Gastrocnemius medialis (tissue), 4 donors: ENCODE measurements around the gene MT1E. TPM values are rescaled to one million over a fixed set of nuclear protein-coding genes. Genes with fewer than 3 reads are reported as not detected.
"Not testable (repeated sequence)": the region's sequence is repeated elsewhere in the genome, so short reads cannot be mapped to it uniquely, and the experiment has no call there.

Source experiments
- ATAC-seq, 2 donors: fragments of 150-250 bp; one replicate each; pipeline ENCODE4 v1.9.1; 2016
- DNase-seq, 2 donors: peaks; one replicate each; pipeline ENCODE4 v3.0.0-alpha.2; 2019
- H3K27ac ChIP-seq, 4 donors: fragments of 200-600 bp; sonication (generic); 1 replicate in 1 of 4; 2 replicates in 3 of 4; pipeline ENCODE4 v1.5.1; 2016 to 2018; ENCODE audit warnings: mild to moderate bottlenecking in 2 of 4, moderate library complexity in 1 of 4
- H3K27me3 ChIP-seq, 3 donors: fragments of 200-600 bp; sonication (generic) in 2 of 3; 1 replicate in 1 of 3; 2 replicates in 2 of 3; pipeline versions ENCODE4 v1.5.1 to v1.6.0; 2016 to 2019; ENCODE audit warnings: mild to moderate bottlenecking in 1 of 3, moderate library complexity in 1 of 3
- H3K36me3 ChIP-seq, 2 donors: fragments of 200-600 bp; sonication (generic) in 1 of 2; one replicate each; pipeline ENCODE4 v1.5.1; 2017 to 2018
- H3K4me1 ChIP-seq, 2 donors: fragments of 200-600 bp; sonication (generic) in 1 of 2; one replicate each; pipeline ENCODE4 v1.5.1; 2016 to 2017; ENCODE audit warnings: mild to moderate bottlenecking in 2 of 2
- H3K4me3 ChIP-seq, 4 donors: fragments of 200-600 bp; sonication (generic) in 3 of 4; 1 replicate in 1 of 4; 2 replicates in 3 of 4; pipeline ENCODE4 v1.5.1; 2016 to 2019; ENCODE audit warnings: mild to moderate bottlenecking in 2 of 4
- H3K9me3 ChIP-seq, 3 donors: fragments of 200-600 bp; sonication (generic) in 2 of 3; 1 replicate in 1 of 3; 2 replicates in 2 of 3; pipeline ENCODE4 v1.5.1; 2016 to 2019
- CTCF ChIP-seq, 5 experiments: fragments of 450-650 bp in 3 of 5; fragments of 200-600 bp in 2 of 5; sonication (generic) in 2 of 5; IDR thresholded peaks in 4 of 5; conservative IDR thresholded peaks in 1 of 5; 1 replicate in 4 of 5; 2 replicates in 1 of 5; pipeline ENCODE4 v1.5.1; 2016 to 2019; ENCODE audit warnings: antibody characterized with exemption in 5 of 5, mild to moderate bottlenecking in 3 of 5, moderate library complexity in 3 of 5
- POLR2A ChIP-seq, 2 donors: fragments of 450-650 bp; IDR thresholded peaks; one replicate each; pipeline ENCODE4 v1.6.1; 2017; ENCODE audit warnings: antibody characterized with exemption in 2 of 2, mild to moderate bottlenecking in 2 of 2, moderate library complexity in 2 of 2
- in situ Hi-C, 4 donors: fragments of 200-750 bp; cut with MboI; loops; one replicate each; pipeline versions ENCODE4 v1.15.0 to v1.8.0; 2017; ENCODE audit warnings: low sequenced_read_pairs in 4 of 4
- intact Hi-C: fragments of 100-400 bp; cut with DNase I; formaldehyde crosslinking; loops from one replicate; pipeline ENCODE4 v1.15.1; 2023; ENCODE audit warnings: low total_unique reads
- total RNA-seq, 4 donors: library from RNA; depleted of rRNA; stranded (reverse); fragments of >200 nt; gene quantifications; one replicate each; pipeline versions ENCODE4 v1.1.0 to v1.2.3, GENCODE V29; 2016

The MT1E gene
- total RNA-seq, 4 donors from 2014 or later, result 63.0 to 434 (median 267) TPM

GRCh38 chr16:56667581-56668571 is 42.3 kb downstream of the MT1E start, which contains the start of gene MT1G:
Gene MT1G, minus strand, starts transcription at chr16:56668065. Its CDS starts 72 bp downstream, at chr16:56667993.
- TF ChIP-seq CTCF (IDR thresholded peaks at IDR 0.05 in 4 of 5, conservative IDR thresholded peaks at IDR 0.05 in 1 of 5) (no peak), POLR2A (IDR thresholded peaks at IDR 0.05) (peak in 1 of 2 donors; percentile 26)
- peaks cover 0 to 9% of the 10 kb centered on the region in 2 donors for H3K4me1 ChIP-seq
- H3K9me3 ChIP-seq, result no peaks in the 10 kb centered on the region
- H3K27me3 ChIP-seq, result peaks cover 19 to 42% (median 36%) of the 10 kb centered on the region in 3 donors
- intact Hi-C loops (no loop called here), in situ Hi-C loops (no loop called here)
- no peak within 1 kb of the TSS for H3K27ac ChIP-seq
- ATAC-seq, result peak in 1 of 2 donors; percentile 40
- no peak for DNase-seq
- H3K4me3 ChIP-seq, result peak within 1 kb of the TSS in 3 of 4 donors; percentile 9 to 18 (median 17)
- H3K36me3 ChIP-seq, result no peaks in the 10 kb centered on the region

GRCh38 chr16:56669005-56669839 is 43.6 kb downstream of the MT1E start, which contains the start of gene MT1H:
Gene MT1H, plus strand, starts transcription at chr16:56669814. Its CDS starts 71 bp downstream, at chr16:56669885.
- H3K27ac ChIP-seq, result no peak within 1 kb of the TSS
- in situ Hi-C loops (no loop called here), intact Hi-C loops (no loop called here)
- TF ChIP-seq POLR2A (IDR thresholded peaks at IDR 0.05), result no peak
- no peak for TF ChIP-seq CTCF (IDR thresholded peaks at IDR 0.05 in 4 of 5, conservative IDR thresholded peaks at IDR 0.05 in 1 of 5)
- H3K36me3 ChIP-seq, result no peaks in the 10 kb centered on the region
- peaks cover 0 to 11% of the 10 kb centered on the region in 2 donors for H3K4me1 ChIP-seq
- no peaks in the 10 kb centered on the region for H3K9me3 ChIP-seq
- DNase-seq (no peak), ATAC-seq (no peak)
- H3K4me3 ChIP-seq, result no peak within 1 kb of the TSS
- H3K27me3 ChIP-seq, result peaks cover 11 to 35% (median 31%) of the 10 kb centered on the region in 3 donors

- Histone ChIP-seq H3K4me3 (no peak overlapping the region), H3K27me3 (peaks cover 11 to 35% (median 31%) of the 10 kb centered on the region in 3 donors), H3K4me1 (peaks cover 0 to 13% of the 10 kb centered on the region in 2 donors), H3K9me3 (no peaks in the 10 kb centered on the region), H3K36me3 (no peaks in the 10 kb centered on the region), H3K27ac (no peak overlapping the region)
- DNase-seq (no peak), ATAC-seq (no peak)
- TF ChIP-seq POLR2A (IDR thresholded peaks at IDR 0.05), result no peak
- TF ChIP-seq CTCF (IDR thresholded peaks at IDR 0.05 in 4 of 5, conservative IDR thresholded peaks at IDR 0.05 in 1 of 5), result no peak
- intact Hi-C loops, result no loop called here
- in situ Hi-C loops, result loop anchor here in 2 of 4 donors (5.0 kb wide), 1 partner anchor 37 kb away; no protein-coding TSS in a partner anchor
These were observed 44.4 kb downstream of the MT1E start for GRCh38 chr16:56669840-56670619.

GRCh38 chr16:56670620-56670934 is 45.0 kb downstream of the MT1E start:
- no peak for DNase-seq
- no peak overlapping the region for H3K4me3 ChIP-seq
- intact Hi-C loops, result no loop called here
- peaks cover 12 to 38% (median 33%) of the 10 kb centered on the region in 3 donors for H3K27me3 ChIP-seq
- ATAC-seq, result no peak
- in situ Hi-C loops, result loop anchor here in 2 of 4 donors (5.0 kb wide), 1 partner anchor 37 kb away; no protein-coding TSS in a partner anchor
- H3K27ac ChIP-seq, result no peak overlapping the region
- H3K36me3 ChIP-seq, result no peaks in the 10 kb centered on the region
- peaks cover 0 to 13% of the 10 kb centered on the region in 2 donors for H3K4me1 ChIP-seq
- TF ChIP-seq CTCF (IDR thresholded peaks at IDR 0.05 in 4 of 5, conservative IDR thresholded peaks at IDR 0.05 in 1 of 5) (no peak), POLR2A (IDR thresholded peaks at IDR 0.05) (no peak)
- no peaks in the 10 kb centered on the region for H3K9me3 ChIP-seq

GRCh38 chr16:56671691-56672090 is 46.1 kb downstream of the MT1E start:
- ATAC-seq, H3K36me3 ChIP-seq, DNase-seq, intact Hi-C loops, H3K9me3 ChIP-seq, H3K4me3 ChIP-seq, H3K27ac ChIP-seq: not testable (repeated sequence)
- in situ Hi-C loops, result loop anchor here in 2 of 4 donors (5.0 kb wide), 1 partner anchor 36 kb away; no protein-coding TSS in a partner anchor
- peaks cover 14 to 41% (median 41%) of the 10 kb centered on the region in 3 donors for H3K27me3 ChIP-seq
- H3K4me1 ChIP-seq, result peaks cover 0 to 13% of the 10 kb centered on the region in 2 donors

GRCh38 chr16:56672171-56672570 is 46.6 kb downstream of the MT1E start:
- H3K36me3 ChIP-seq, DNase-seq, H3K4me3 ChIP-seq, H3K9me3 ChIP-seq, H3K27ac ChIP-seq, ATAC-seq, intact Hi-C loops: not testable (repeated sequence)
- in situ Hi-C loops, result loop anchor here in 2 of 4 donors (5.0 kb wide), 1 partner anchor 35 kb away; no protein-coding TSS in a partner anchor
- Histone ChIP-seq H3K27me3 (peaks cover 14 to 41% (median 36%) of the 10 kb centered on the region in 3 donors), H3K4me1 (peaks cover 0 to 13% of the 10 kb centered on the region in 2 donors)
